ENCODE data around the gene SLC1A4. TPM values are rescaled to one million over a fixed set of nuclear protein-coding genes. Genes with fewer than 3 reads are reported as not detected.

SLC1A4 gene
- total RNA-seq, 1 experiment from 2014 or later, result 12.9 TPM

GRCh38 chr2:65039640-65040039, 50.4 kb downstream of the SLC1A4 start:
- Histone ChIP-seq H3K27ac (ENCODE audit: low read length) (no peak overlapping the region), H3K4me1 (ENCODE audit: control insufficient read depth, insufficient read depth, low read length) (no peaks in the 10 kb centered on the region), H3K36me3 (ENCODE audit: control insufficient read depth, insufficient read depth, low read length) (no peaks in the 10 kb centered on the region), H3K4me3 (ENCODE audit: low read depth in 2 of 2, low read length in 2 of 2) (no peak overlapping the region), H3K9me3 (ENCODE audit: control insufficient read depth, insufficient read depth, low read depth, low read length) (no peaks in the 10 kb centered on the region), H3K27me3 (ENCODE audit: control insufficient read depth, insufficient read depth, low read length) (no peaks in the 10 kb centered on the region)
- no peak for ATAC-seq
- in situ Hi-C loops (cut with HindIII; ENCODE audit: low pct_unique_long_range_greater_than_20kb, low sequenced_read_pairs) (no loop called here), intact Hi-C loops (cut with micrococcal nuclease; ENCODE audit: unreplicated experiment) (loop anchor here (1.0 to 10.0 kb wide), 2 partner anchors 122 to 535 kb away; no protein-coding TSS in a partner anchor)
- ChIA-PET POLR2A (interaction anchor here (0.6 kb wide), 1 partner anchor 677 kb away, joined by 3 read pairs; no protein-coding TSS in a partner anchor), CTCF (interaction anchor here (0.7 kb wide), 1 partner anchor 708 kb away, joined by 7 read pairs; no protein-coding TSS in a partner anchor)
- DNase-seq (ENCODE audit: low read depth, low spot score), result no peak
- no TSS peak for BruUV-seq (replicated peaks)
- no peak for TF ChIP-seq TCF7L2 (IDR thresholded peaks at IDR 0.05; ENCODE audit: low read depth, low read length)
- no peak for TF ChIP-seq POLR2AphosphoS5 (IDR thresholded peaks at IDR 0.05; ENCODE audit: low read depth, low read length)
- TF ChIP-seq CTCF (IDR thresholded peaks at IDR 0.05), result no peak

- no peaks in the 10 kb centered on the region for H3K4me1 ChIP-seq (ENCODE audit: control insufficient read depth, insufficient read depth, low read length)
- DNase-seq (ENCODE audit: low read depth, low spot score) (peak; percentile 74), ATAC-seq (peak; percentile 99)
- in situ Hi-C loops (cut with HindIII; ENCODE audit: low pct_unique_long_range_greater_than_20kb, low sequenced_read_pairs), result no loop called here
- no peaks in the 10 kb centered on the region for H3K27me3 ChIP-seq (ENCODE audit: control insufficient read depth, insufficient read depth, low read length)
- ChIA-PET CTCF (interaction anchor here (0.5 kb wide), 1 partner anchor 145 kb away, joined by 4 read pairs; no protein-coding TSS in a partner anchor), POLR2A (no interaction called here)
- 0 out of 4 replicates have a peak overlapping the region, but pooled peaks of 1 of the 2 experiments have one; percentile 14 for H3K4me3 ChIP-seq (ENCODE audit: low read depth in 2 of 2, low read length in 2 of 2)
- TF ChIP-seq CTCF (IDR thresholded peaks at IDR 0.05), result peak; percentile 93
- no peak for TF ChIP-seq TCF7L2 (IDR thresholded peaks at IDR 0.05; ENCODE audit: low read depth, low read length)
- no TSS peak for BruUV-seq (replicated peaks)
- H3K9me3 ChIP-seq (ENCODE audit: control insufficient read depth, insufficient read depth, low read depth, low read length), result no peaks in the 10 kb centered on the region
- intact Hi-C loops (cut with micrococcal nuclease; ENCODE audit: unreplicated experiment), result loop anchor here (1.0 to 10.0 kb wide), 2 partner anchors 123 to 534 kb away; no protein-coding TSS in a partner anchor
- H3K27ac ChIP-seq (ENCODE audit: low read length), result no peak overlapping the region
- H3K36me3 ChIP-seq (ENCODE audit: control insufficient read depth, insufficient read depth, low read length), result no peaks in the 10 kb centered on the region
Observed at GRCh38 chr2:65040400-65041261, 51.4 kb downstream of the SLC1A4 start.

GRCh38 chr2:65043001-65043400, 53.8 kb downstream of the SLC1A4 start:
- CTCF ChIA-PET, result interaction anchor here (1.9 kb wide), 1 partner anchor 125 kb away, joined by 5 read pairs; no protein-coding TSS in a partner anchor
- TF ChIP-seq POLR2AphosphoS5 (IDR thresholded peaks at IDR 0.05; ENCODE audit: low read depth, low read length) (no peak), CTCF (IDR thresholded peaks at IDR 0.05) (no peak), TCF7L2 (IDR thresholded peaks at IDR 0.05; ENCODE audit: low read depth, low read length) (no peak), SIN3A (IDR thresholded peaks at IDR 0.05; ENCODE audit: borderline replicate concordance, insufficient read depth, low read depth, low read length) (no peak), REST (IDR thresholded peaks at IDR 0.05; ENCODE audit: insufficient read depth in 1 of 2, low read depth in 2 of 2, low read length in 1 of 2) (no peak)
- DNase-seq (ENCODE audit: low read depth, low spot score) (no peak), ATAC-seq (no peak)
- no peaks in the 10 kb centered on the region for H3K36me3 ChIP-seq (ENCODE audit: control insufficient read depth, insufficient read depth, low read length)
- no peak overlapping the region for H3K4me3 ChIP-seq (ENCODE audit: low read depth in 2 of 2, low read length in 2 of 2)
- intact Hi-C loops (cut with micrococcal nuclease; ENCODE audit: unreplicated experiment), result loop anchor here (10.0 kb wide), 1 partner anchor 532 kb away; no protein-coding TSS in a partner anchor
- BruUV-seq (replicated peaks), result no TSS peak
- no peaks in the 10 kb centered on the region for H3K4me1 ChIP-seq (ENCODE audit: control insufficient read depth, insufficient read depth, low read length)
- POLR2A ChIA-PET, result no interaction called here
- no peaks in the 10 kb centered on the region; the same call in 1 of the 2 replicates for H3K9me3 ChIP-seq (ENCODE audit: control insufficient read depth, insufficient read depth, low read depth, low read length)
- no peak overlapping the region for H3K27ac ChIP-seq (ENCODE audit: low read length)
- in situ Hi-C loops (cut with HindIII; ENCODE audit: low pct_unique_long_range_greater_than_20kb, low sequenced_read_pairs), result no loop called here
- no peaks in the 10 kb centered on the region for H3K27me3 ChIP-seq (ENCODE audit: control insufficient read depth, insufficient read depth, low read length)

Data from Panc1 (cell line).